ENCODE measurements around the gene SH2D6. TPM values are rescaled to one million over a fixed set of nuclear protein-coding genes. Genes with fewer than 3 reads are reported as not detected.
"Not testable (repeated sequence)": the region's sequence is repeated elsewhere in the genome, so short reads cannot be mapped to it uniquely, and the experiment has no call there.

The SH2D6 gene
- total RNA-seq, 1 experiment from 2014 or later = not detected

DNA sequence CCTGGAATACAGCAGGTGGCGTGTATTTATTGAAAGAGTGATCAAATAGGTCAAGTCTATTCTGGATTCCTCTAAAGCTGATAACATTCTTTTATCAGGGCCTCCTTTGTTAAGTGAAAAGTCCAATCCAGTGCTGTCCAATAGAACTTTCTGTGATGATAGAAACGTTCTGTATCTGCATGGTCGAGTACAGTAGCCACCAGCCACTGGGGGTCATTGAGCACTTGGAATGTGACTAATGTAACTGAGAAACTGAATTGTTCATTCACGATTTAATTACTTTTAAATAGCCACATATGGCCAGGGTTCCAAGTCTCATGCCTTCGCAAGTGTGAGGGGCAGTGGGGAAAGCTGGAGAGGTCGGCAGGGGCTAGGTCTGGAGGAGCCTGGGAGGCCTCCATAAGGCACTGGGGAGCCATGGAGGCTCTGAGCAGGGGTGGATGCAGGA lies 20.5 kb downstream of the SH2D6 start:
- DNase-seq (ENCODE audit: low read depth) = no peak

DNA sequence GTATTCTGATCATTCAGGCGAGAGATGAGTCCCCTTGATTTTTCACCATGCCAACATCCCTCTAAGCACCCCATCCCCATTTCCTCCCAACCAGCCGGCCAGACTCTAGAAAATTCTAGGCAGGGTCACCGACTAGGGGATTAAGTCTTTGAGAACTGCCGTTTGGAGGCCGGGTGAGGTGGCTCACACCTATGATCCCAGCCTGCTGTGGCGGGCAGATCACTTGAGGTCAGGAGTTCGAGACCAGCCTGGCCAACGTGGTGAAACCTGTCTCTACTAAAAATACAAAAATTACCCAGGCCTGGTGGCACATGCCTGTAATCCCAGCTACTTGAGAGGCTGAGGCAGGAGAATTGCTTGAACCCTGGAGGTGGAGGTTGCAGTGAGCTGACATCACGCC lies 21.1 kb downstream of the SH2D6 start:
- not testable (repeated sequence) for DNase-seq (ENCODE audit: low read depth)

- no peak for DNase-seq (ENCODE audit: low read depth)
Measured at GRCh38 chr2:85439986-85440385, 21.5 kb downstream of the SH2D6 start.

- DNase-seq (ENCODE audit: low read depth) = no peak
Measured at GRCh38 chr2:85440729-85441128, 22.2 kb downstream of the SH2D6 start.

DNA sequence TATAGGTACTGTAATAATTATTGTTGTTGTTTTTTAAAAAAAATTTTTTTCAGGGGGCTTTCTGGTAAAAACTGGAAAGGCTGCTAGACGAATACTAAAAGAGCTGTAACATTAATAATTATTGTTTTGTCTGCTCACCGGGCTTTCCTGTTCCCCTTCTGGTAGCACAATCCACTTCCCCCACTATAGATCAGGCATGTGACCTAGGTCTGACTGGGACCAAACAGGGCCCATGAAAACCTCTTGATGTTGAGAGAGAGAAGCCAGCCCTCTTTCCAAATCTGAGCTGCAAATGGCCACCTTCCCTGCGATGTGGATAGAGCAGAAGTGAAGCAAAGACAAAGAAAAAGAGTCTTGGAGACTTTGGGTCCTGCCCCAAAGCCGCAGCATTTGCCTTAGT lies 23.4 kb downstream of the SH2D6 start:
- DNase-seq (ENCODE audit: low read depth) = no peak

GRCh38 chr2:85444629-85445172 lies 26.2 kb downstream of the SH2D6 start:
- no peak for DNase-seq (ENCODE audit: low read depth)

- DNase-seq (ENCODE audit: low read depth) = peak; percentile 48
Measured at GRCh38 chr2:85445316-85446295, 27.1 kb downstream of the SH2D6 start.

DNA sequence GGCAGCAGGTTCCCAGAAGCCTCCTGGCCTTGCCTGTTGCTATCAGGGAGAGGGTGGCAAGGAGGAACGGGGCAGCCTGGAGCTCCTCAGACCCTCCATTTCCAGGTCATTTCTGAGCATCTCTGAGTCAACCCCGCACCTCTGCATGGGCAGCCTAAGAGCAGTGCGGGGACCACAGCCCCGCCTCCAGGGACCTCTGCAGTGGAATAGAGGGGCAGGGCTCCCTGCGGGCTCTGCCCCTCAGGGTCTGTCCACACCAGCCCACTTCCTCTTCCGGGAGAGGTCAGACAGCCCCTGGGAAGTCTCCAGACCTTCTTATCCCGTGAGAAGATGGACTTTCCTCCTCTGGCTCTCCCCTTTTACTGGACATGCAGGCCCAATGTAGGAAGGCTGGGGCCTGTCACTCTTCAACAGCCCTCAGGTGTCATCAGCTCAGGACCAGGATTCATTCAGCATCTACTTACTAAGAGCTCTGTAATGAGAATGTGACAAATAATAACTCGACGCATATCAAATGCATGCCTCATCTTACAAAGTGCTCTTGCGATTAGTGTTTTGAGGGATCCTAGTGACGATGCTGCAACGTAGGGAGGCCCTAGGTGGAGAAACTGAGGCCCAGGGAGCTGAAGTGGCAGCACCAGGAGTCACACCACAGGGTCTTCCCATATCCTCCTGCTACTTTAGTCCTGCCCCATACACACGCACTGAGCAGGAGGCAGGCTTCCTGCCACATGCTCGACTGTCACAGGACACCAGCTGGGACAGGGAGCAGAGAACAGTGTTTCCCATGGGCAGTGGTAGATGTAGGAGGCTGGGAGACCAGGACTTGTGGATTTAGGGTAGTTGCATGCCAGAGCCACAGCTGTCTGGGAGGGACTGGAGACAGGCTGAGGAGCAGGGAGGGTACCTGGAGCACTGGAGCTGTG lies 28.0 kb downstream of the SH2D6 start:
- DNase-seq (ENCODE audit: low read depth) = no peak

DNA sequence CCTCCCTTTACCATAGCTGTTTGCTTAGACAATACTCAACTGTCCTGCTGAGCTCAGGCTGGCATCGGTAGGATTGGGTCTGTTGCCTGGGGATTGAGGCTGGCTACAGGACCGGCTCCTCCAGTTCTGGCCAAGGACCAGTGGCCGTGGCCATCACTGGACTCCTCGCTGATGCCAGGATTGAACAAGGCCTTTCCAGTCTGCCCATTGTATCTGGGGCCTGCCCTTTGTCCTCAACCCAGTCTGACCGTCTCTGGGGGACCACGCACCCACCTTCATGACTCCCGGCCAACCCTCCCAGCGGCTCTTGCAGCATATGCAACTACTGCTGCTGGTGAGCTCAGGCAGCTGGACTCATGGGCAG lies 28.7 kb downstream of the SH2D6 start:
- DNase-seq (ENCODE audit: low read depth) = no peak

GRCh38 chr2:85448461-85449213 lies 30.1 kb downstream of the SH2D6 start:
- no peak for DNase-seq (ENCODE audit: low read depth)

DNA sequence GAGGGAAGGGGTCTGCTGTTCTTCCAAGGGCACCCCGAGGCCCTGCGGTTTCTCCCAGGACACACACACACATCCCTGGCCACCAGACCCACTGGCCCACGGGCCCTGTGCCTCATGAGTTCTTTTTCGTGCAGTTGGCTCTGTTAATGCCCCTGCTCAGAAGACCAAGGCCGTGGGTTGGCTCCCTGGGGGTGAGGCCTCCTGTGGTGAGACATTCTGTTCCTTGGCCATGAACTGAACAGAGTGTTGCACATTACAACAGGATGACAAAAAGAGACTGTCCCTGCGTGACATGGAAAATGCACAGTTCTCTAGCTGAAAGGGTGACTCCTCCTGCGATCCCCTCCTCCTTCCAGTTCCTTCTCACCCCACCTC lies 30.7 kb downstream of the SH2D6 start:
- DNase-seq (ENCODE audit: low read depth) = no peak

DNA sequence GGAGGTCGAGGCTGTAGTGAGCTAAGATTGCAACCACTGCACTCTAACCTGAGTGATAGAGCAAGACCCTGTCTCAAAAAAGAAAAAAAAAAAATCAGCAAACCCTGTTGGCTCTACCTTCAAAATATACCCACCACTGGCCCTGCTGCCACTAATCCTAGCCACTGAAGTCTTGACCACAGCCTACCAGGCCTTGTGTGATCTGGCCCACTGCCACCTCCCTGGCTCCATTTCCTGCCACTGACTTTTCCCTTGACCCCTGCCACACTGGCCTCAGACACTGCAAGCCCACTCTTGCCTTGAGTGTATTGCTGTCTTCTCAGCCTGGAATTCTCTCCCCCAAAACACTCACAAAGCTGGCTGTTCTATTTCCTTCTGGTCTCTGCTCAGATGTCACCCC lies 33.7 kb downstream of the SH2D6 start:
- no peak for DNase-seq (ENCODE audit: low read depth)

DNA sequence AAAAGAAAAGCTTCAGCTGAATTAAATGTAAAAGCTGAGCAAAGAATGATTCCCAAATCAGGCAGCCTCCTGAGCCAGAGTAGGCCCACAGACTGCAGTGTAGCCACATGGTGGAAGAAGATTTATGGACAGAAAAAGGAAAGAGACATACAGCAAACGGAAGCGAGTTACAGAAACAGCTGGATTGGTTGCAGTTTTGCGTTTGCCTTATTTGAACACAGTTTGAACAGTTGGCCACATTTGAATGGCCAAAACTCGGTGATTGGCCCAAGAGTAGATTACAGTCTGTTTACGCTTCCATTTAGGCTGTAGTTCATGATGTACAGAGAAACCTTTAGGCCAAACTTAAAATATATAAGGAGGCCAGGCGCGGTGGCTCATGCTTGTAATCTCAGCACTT lies 35.1 kb downstream of the SH2D6 start:
- DNase-seq (ENCODE audit: low read depth) = no peak

DNA sequence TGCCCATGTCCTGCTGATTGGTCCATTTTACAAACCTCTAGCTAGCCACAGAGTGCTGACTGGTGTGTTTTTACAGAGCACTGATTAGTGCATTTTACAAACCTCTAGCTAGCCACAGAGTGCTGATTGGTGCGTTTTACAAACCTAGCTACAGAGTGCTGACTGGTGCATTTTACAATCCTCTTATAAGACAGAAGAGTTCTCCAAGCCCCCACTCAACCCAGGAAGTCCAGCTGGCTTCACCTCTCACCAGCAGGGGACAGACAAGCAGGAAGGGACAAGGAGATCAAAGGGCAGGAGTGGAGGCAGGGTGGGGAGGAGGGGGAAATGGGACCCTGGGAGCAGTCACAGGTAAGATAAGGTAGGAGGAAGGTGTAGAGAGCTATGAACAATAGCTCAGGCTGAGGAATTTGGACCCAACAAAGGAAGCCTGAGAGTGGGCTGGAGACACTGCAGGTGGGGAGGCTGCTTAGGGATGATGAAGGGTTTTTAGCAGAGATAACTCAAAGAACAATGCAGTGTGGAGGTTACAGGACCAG lies 37.1 kb downstream of the SH2D6 start:
- DNase-seq (ENCODE audit: low read depth) = no peak

- DNase-seq (ENCODE audit: low read depth) = no peak
Measured at GRCh38 chr2:85457043-85457442, 38.5 kb downstream of the SH2D6 start.

DNA sequence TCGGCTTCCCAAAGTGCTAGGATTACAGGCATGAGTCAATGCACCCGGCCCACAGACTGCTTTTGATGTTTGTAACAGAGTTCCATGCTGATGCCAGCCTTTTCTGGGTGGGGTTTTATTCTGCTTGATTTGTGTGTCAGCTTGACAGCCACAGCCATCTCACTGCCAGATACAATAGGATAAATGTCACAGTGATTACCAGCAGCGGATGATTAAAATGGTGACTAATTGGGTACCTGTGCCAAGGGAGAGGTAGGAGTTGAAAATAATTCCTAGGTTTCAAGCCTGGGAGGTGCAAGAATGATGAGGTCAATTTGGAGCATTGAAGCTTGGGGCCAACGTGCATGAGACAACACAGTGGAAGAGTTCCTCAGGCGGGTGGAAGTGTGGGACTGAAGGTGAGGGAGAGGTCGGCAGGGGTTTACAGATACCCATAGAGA lies 39.4 kb downstream of the SH2D6 start:
- DNase-seq (ENCODE audit: low read depth) = peak; percentile 94

DNA sequence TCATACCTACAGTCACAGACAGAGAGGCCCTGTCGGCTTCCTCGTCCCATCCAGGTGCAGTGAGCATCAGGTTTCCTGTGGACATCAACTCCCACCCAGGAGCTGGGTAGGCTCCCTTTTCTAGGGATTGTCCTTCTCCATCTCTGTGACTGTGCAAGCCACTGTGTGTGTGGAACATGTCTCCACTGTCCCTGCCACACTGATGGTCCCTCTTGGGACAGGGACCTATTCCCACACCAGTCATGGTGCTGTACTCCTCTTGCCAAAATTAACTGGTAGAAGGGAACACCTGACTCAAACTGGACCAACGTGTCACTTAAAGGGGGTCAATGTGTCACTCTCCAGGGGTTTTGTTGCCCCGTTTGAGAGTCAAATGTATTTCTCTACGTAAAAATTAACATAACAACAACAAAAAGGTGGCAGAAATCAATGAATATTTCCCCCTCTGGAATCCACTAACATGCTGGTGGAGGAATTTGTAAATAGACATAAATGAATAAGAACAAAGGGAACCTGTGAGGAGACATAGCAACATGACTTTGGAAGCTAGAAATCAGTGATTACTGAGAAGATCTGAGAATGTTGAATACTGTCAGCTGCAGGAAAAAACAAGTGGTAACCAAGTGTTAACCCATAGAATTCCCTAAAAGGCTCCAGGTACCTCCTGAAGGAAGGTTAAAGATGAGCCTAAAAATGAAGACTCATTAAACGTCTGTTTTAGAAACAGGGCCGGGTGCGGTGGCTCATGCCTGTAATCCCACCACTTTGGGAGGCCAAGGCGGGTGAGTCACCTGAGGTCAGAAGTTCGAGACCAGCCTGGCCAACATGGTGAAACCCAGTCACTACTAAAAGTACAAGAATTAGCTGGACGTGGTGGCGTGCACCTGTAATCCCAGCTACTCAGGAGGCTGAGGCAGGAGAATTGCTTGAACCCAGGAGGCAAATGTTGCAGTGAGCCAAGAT lies 40.4 kb downstream of the SH2D6 start:
- peak; percentile 62 for DNase-seq (ENCODE audit: low read depth)

GRCh38 chr2:85459771-85460170 lies 41.3 kb downstream of the SH2D6 start:
- DNase-seq (ENCODE audit: low read depth) = no peak

GRCh38 chr2:85462322-85462721 lies 43.8 kb downstream of the SH2D6 start:
- no peak for DNase-seq (ENCODE audit: low read depth)

All from M059J (cell line).